Loucy (cell line): ENCODE measurements around the gene CRYBB1.

Experiments used
- H2AFZ ChIP-seq: fragments of 200-600 bp; sonication (generic); 2 replicates; pipeline ENCODE4 v1.6.0; 2016; ENCODE audit warnings: antibody characterized with exemption, mild to moderate bottlenecking, low read length, moderate library complexity
- H3F3A ChIP-seq: fragments of 200-600 bp; 2 replicates; pipeline ENCODE4 v1.6.0; 2016; ENCODE audit warnings: antibody characterized with exemption, low read depth, mild to moderate bottlenecking
- H3K27me3 ChIP-seq: fragments of 200-600 bp; sonication (generic); 2 replicates; pipeline ENCODE4 v1.6.1; 2014; ENCODE audit warnings: low read length, mild to moderate bottlenecking; ENCODE audit not compliant: insufficient read depth, poor library complexity, severe bottlenecking
- H3K36me3 ChIP-seq: fragments of 200-600 bp; sonication (generic); 2 replicates; pipeline ENCODE4 v1.6.1; 2016; ENCODE audit warnings: low read length; ENCODE audit not compliant: insufficient read depth
- H3K4me1 ChIP-seq: fragments of 200-600 bp; sonication (generic); 2 replicates; pipeline ENCODE4 v1.5.1; 2014; ENCODE audit warnings: low read length, mild to moderate bottlenecking; ENCODE audit not compliant: insufficient read depth, poor library complexity, severe bottlenecking
- H3K4me2 ChIP-seq: fragments of 200-600 bp; sonication (generic); 2 replicates; pipeline ENCODE4 v1.6.0; 2014; ENCODE audit warnings: antibody characterized with exemption, low read length, low read depth, mild to moderate bottlenecking; ENCODE audit not compliant: poor library complexity, severe bottlenecking
- H3K4me3 ChIP-seq: fragments of 200-600 bp; sonication (generic); 2 replicates; pipeline ENCODE4 v1.5.1; 2014; ENCODE audit warnings: low read length, mild to moderate bottlenecking, mixed read lengths; ENCODE audit not compliant: poor library complexity, severe bottlenecking
- H3K79me2 ChIP-seq: fragments of 200-600 bp; sonication (generic); 2 replicates; pipeline ENCODE4 v1.6.1; 2014; ENCODE audit warnings: low read length; ENCODE audit not compliant: insufficient read depth
- H3K9ac ChIP-seq: fragments of 200-600 bp; sonication (generic); 2 replicates; pipeline ENCODE4 v1.6.0; 2014; ENCODE audit warnings: mild to moderate bottlenecking, low read depth, low read length, moderate library complexity; ENCODE audit not compliant: poor library complexity, severe bottlenecking
- H3K9me2 ChIP-seq: fragments of 200-600 bp; sonication (generic); replicated peaks from 2 replicates; pipeline ENCODE4 v1.6.1; 2016; ENCODE audit warnings: low read depth, low read length, mixed read lengths
- H3K9me3 ChIP-seq: fragments of 200-600 bp; sonication (generic); 2 replicates; pipeline ENCODE4 v1.6.1; 2014; ENCODE audit warnings: mild to moderate bottlenecking, antibody characterized with exemption, low read length, low read depth; ENCODE audit not compliant: insufficient read depth
- H4K20me1 ChIP-seq: fragments of 200-600 bp; sonication (generic); 2 replicates; pipeline ENCODE4 v1.6.0; 2014; ENCODE audit warnings: antibody characterized with exemption, low read length, mild to moderate bottlenecking; ENCODE audit not compliant: insufficient read depth, poor library complexity, severe bottlenecking
- EZH2phosphoT487 ChIP-seq: fragments of 200-600 bp; IDR thresholded peaks from 2 replicates; pipeline ENCODE4 v1.6.1; 2018; ENCODE audit warnings: antibody characterized with exemption, mild to moderate bottlenecking, moderate library complexity, borderline replicate concordance
- TF ChIP-seq, protein P1 (sequence below): fragments of 200-600 bp; sonication (generic); conservative IDR thresholded peaks from 2 replicates; pipeline ENCODE4 v1.5.1; 2014; ENCODE audit warnings: mild to moderate bottlenecking, antibody characterized with exemption, low read length

The CRYBB1 gene

DNA sequence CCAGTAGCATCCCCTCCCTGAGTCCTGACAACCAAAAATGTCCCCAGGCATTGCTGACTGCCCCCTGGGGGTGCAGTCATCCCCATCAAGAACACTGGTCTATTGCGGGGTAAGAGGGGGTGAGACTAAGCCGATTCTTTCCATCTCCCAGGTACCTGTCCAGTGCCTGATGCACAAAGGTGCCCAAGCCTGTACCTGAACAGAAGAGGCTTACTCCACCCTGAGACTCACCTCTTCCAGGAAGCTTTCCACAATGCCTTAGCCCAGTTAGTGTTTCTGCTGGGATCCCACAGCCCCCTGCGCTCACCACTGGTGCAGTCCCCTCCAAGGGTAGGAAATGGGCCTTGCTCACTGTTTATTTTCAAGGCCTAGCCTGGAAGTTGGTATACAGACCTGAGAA is 50.8 kb downstream of the CRYBB1 start:
- Histone ChIP-seq H3K9me3 (no peaks in the 10 kb centered on the region), H3F3A (no peaks in the 10 kb centered on the region), H3K4me3 (no peak overlapping the region), H3K79me2 (peaks cover 36% of the 10 kb centered on the region; the same call in 1 of the 2 replicates), H3K9ac (no peak overlapping the region), H3K27me3 (no peaks in the 10 kb centered on the region), H3K9me2 (no peaks in the 10 kb centered on the region), H3K4me1 (peaks cover 38% of the 10 kb centered on the region), H4K20me1 (no peaks in the 10 kb centered on the region), H3K36me3 (no peaks in the 10 kb centered on the region; the same call in 1 of the 2 replicates), H2AFZ (no peak overlapping the region), H3K4me2 (no peak overlapping the region)
- TF ChIP-seq EZH2phosphoT487: no peak
- TF ChIP-seq, protein P1, sequence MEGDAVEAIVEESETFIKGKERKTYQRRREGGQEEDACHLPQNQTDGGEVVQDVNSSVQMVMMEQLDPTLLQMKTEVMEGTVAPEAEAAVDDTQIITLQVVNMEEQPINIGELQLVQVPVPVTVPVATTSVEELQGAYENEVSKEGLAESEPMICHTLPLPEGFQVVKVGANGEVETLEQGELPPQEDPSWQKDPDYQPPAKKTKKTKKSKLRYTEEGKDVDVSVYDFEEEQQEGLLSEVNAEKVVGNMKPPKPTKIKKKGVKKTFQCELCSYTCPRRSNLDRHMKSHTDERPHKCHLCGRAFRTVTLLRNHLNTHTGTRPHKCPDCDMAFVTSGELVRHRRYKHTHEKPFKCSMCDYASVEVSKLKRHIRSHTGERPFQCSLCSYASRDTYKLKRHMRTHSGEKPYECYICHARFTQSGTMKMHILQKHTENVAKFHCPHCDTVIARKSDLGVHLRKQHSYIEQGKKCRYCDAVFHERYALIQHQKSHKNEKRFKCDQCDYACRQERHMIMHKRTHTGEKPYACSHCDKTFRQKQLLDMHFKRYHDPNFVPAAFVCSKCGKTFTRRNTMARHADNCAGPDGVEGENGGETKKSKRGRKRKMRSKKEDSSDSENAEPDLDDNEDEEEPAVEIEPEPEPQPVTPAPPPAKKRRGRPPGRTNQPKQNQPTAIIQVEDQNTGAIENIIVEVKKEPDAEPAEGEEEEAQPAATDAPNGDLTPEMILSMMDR: no peak

DNA sequence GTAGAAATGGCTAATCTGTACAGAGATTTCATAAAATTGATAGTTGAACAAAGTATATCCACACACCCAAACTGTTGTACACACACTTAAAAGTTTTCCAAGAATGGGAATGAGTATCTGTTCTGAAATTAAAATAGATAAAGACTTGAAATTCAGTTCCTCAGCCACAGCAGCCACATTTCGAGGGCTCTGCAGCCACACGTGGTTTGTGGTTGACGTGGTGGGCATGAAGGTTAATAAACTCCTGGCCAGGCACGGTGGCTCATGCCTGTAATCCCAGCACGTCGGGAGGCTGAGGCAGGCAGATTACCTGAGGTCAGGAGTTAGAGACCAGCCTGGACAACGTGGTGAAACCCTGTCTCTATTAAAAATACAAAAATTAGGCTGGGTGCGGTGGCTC is 51.9 kb downstream of the CRYBB1 start:
- Histone ChIP-seq H3K4me2 (no peak overlapping the region), H3K36me3 (no peaks in the 10 kb centered on the region; the same call in 1 of the 2 replicates), H3K9ac (no peak overlapping the region), H3K4me3 (no peak overlapping the region), H3K79me2 (peaks cover 36% of the 10 kb centered on the region; the same call in 1 of the 2 replicates), H3K9me2 (no peaks in the 10 kb centered on the region), H3K27me3 (no peaks in the 10 kb centered on the region), H3K4me1 (peaks cover 38% of the 10 kb centered on the region), H2AFZ (no peak overlapping the region), H3K9me3 (no peaks in the 10 kb centered on the region), H4K20me1 (no peaks in the 10 kb centered on the region), H3F3A (no peaks in the 10 kb centered on the region)
- no peak for TF ChIP-seq EZH2phosphoT487
- TF ChIP-seq, protein P1: no peak

DNA sequence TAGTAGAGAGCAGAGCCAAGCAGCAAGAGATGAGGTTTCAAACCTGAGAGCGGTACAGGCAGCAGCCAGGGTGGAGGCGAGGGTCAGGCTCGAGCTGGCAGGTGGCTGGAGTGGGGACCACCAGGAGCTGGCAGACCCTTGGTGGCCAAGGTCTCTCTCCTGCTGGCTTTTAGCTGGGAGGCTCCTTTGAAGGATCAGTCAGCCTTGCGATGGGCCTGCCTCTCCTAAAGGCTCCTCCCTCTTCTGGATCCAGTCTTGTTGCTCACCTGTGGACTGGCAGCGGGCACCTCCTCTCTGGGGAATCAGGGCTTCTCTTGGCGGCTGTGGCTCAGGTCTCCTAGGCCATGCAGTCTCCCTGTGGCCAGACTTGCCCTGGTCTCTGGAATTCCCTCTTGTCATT is 52.6 kb downstream of the CRYBB1 start:
- TF ChIP-seq EZH2phosphoT487: no peak
- TF ChIP-seq, protein P1: no peak
- H3K4me3 ChIP-seq: no peak overlapping the region
- peaks cover 36% of the 10 kb centered on the region; the same call in 1 of the 2 replicates for H3K79me2 ChIP-seq
- H3F3A ChIP-seq: no peaks in the 10 kb centered on the region
- H3K4me2 ChIP-seq: no peak overlapping the region
- no peaks in the 10 kb centered on the region; the same call in 1 of the 2 replicates for H3K36me3 ChIP-seq
- peaks cover 33% of the 10 kb centered on the region for H3K4me1 ChIP-seq
- no peaks in the 10 kb centered on the region for H3K27me3 ChIP-seq
- H3K9me2 ChIP-seq: no peaks in the 10 kb centered on the region
- no peak overlapping the region for H2AFZ ChIP-seq
- H3K9ac ChIP-seq: no peak overlapping the region
- H3K9me3 ChIP-seq: no peaks in the 10 kb centered on the region
- no peaks in the 10 kb centered on the region for H4K20me1 ChIP-seq
